Thymus (tissue), 11 donors: ENCODE data around the gene BTG3. TPM values are rescaled to one million over a fixed set of nuclear protein-coding genes. Genes with fewer than 3 reads are reported as not detected.

ENCODE experiments used
- DNase-seq, 9 donors: peaks; one replicate each; pipeline ENCODE4 v3.0.0-alpha.2; 2013; ENCODE audit warnings: low spot score in 9 of 9, low read depth in 6 of 9, missing footprints in 1 of 9
- H3K27ac ChIP-seq, 2 donors: one replicate each; pipeline ENCODE4 v1.5.1; 2013; ENCODE audit warnings: control low read depth in 1 of 2, low read depth in 1 of 2, low read length in 1 of 2, mild to moderate bottlenecking in 1 of 2, moderate library complexity in 1 of 2
- H3K27me3 ChIP-seq, 2 donors: one replicate each; pipeline ENCODE4 v1.5.1; 2013; ENCODE audit warnings: low read length in 1 of 2; ENCODE audit not compliant: control insufficient read depth in 2 of 2, insufficient read depth in 1 of 2
- H3K36me3 ChIP-seq, 2 donors: one replicate each; pipeline ENCODE4 v1.5.1; 2013; ENCODE audit warnings: low read length in 1 of 2, mild to moderate bottlenecking in 1 of 2, moderate library complexity in 1 of 2; ENCODE audit not compliant: control insufficient read depth in 2 of 2, insufficient read depth in 2 of 2
- H3K4me1 ChIP-seq, 2 donors: one replicate each; pipeline ENCODE4 v1.5.1; 2013; ENCODE audit warnings: low read length in 2 of 2; ENCODE audit not compliant: control insufficient read depth in 2 of 2, insufficient read depth in 2 of 2
- H3K4me3 ChIP-seq, 2 donors: one replicate each; pipeline ENCODE4 v1.5.1; 2013; ENCODE audit warnings: low read length in 2 of 2, control low read depth in 1 of 2, mild to moderate bottlenecking in 1 of 2
- H3K9me3 ChIP-seq, 2 donors: one replicate each; pipeline ENCODE4 v1.5.1; 2013; ENCODE audit warnings: low read length in 1 of 2, mild to moderate bottlenecking in 1 of 2; ENCODE audit not compliant: control insufficient read depth in 2 of 2, insufficient read depth in 1 of 2
- WGBS: extraction: QIAGEN DNeasy Blood & Tissue Kit; methylation state at CpG from one replicate; pipeline ENCODE4 v1.1.7; 2013; 5-methylcytosine and 5-hydroxymethylcytosine counted together
- polyA plus RNA-seq: library from polyadenylated mRNA; stranded (reverse); fragments of 200-250 nt; gene quantifications from one replicate; pipeline ENCODE4 v1.2.3, GENCODE V29; 2013
- total RNA-seq: library from RNA; stranded (reverse); fragments of 120-200 nt; gene quantifications from one replicate; pipeline ENCODE4 v1.2.4, GENCODE V29; 2013
- donor health status: healthy.

Gene BTG3
- total and polyA plus RNA-seq, 2 donors, result 22.8 to 62.0 TPM

DNA sequence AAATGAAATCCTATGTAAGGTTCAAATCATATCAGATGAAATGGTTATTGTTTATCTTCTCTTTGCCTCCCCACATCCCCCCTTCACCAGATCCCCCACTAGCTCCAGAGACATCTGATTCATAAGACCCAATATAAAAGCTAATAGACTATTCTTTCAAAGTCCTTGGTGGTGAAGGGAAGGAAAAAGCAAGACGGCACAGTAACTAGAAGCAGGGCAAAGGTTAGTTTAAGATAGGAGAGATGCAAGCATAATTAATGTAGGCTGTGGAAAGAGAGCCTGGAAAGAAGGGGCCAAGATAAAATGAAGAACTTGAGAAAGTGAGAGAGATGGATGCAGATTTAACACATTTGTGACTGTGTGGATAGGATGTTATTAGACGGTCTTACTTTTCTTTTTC, 33.8 kb downstream of the BTG3 start:
- no peak overlapping the region for H3K27ac ChIP-seq
- H3K4me3 ChIP-seq, result no peak overlapping the region
- H3K27me3 ChIP-seq, result no peaks in the 10 kb centered on the region
- WGBS, result 96% methylated on average over 2 of the region's 2 CpGs
- DNase-seq, result no peak
- no peaks in the 10 kb centered on the region for H3K4me1 ChIP-seq
- no peaks in the 10 kb centered on the region for H3K36me3 ChIP-seq
- H3K9me3 ChIP-seq, result no peaks in the 10 kb centered on the region

DNA sequence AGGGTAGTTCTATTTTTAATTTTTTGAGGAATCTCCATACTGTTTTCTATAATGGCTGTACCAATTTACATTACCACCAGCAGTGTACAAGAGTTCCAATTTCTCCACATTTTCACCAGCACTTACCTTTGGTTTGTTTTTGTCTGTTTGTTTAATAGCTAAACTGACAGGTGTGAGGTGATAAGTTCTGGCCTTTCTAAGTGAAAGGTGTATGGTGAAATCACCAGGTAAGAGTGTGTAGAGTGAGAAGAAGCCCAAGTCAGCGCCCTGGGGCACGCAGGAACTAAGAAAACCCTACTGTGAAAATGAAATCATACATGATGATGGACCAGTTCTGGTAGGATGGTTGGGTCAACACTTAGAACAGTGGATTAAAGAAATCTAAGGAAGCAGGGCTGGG, 34.5 kb downstream of the BTG3 start:
- no peak for DNase-seq
- no peaks in the 10 kb centered on the region for H3K27me3 ChIP-seq
- no peak overlapping the region for H3K27ac ChIP-seq
- H3K36me3 ChIP-seq, result no peaks in the 10 kb centered on the region
- H3K9me3 ChIP-seq, result no peaks in the 10 kb centered on the region
- H3K4me1 ChIP-seq, result no peaks in the 10 kb centered on the region
- over 99% methylated on average over 2 of the region's 2 CpGs for WGBS
- no peak overlapping the region for H3K4me3 ChIP-seq

DNA sequence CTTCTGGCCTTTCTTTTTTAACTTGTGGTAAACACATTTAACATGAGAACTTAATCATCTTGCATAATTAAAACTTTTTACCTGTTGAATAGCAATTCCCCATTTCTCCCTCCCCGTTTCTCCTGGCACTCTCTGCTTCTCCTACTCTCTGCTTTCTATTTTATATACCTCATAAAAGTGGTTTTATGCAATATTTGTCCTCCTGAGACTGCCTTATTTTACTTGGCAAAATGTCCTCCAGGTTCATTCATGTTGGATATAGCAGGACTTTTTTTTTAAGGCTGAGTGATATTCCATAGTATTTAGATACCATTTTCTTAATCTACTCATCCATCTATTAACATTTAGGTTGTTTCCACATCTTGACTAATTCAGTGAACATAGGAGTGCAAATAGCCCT, 35.0 kb downstream of the BTG3 start:
- 97% methylated on average over 1 of the region's 1 CpG for WGBS
- H3K4me3 ChIP-seq, result no peak overlapping the region
- no peak overlapping the region for H3K27ac ChIP-seq
- DNase-seq, result no peak
- H3K36me3 ChIP-seq, result no peaks in the 10 kb centered on the region
- H3K4me1 ChIP-seq, result no peaks in the 10 kb centered on the region
- no peaks in the 10 kb centered on the region for H3K9me3 ChIP-seq
- no peaks in the 10 kb centered on the region for H3K27me3 ChIP-seq

DNA sequence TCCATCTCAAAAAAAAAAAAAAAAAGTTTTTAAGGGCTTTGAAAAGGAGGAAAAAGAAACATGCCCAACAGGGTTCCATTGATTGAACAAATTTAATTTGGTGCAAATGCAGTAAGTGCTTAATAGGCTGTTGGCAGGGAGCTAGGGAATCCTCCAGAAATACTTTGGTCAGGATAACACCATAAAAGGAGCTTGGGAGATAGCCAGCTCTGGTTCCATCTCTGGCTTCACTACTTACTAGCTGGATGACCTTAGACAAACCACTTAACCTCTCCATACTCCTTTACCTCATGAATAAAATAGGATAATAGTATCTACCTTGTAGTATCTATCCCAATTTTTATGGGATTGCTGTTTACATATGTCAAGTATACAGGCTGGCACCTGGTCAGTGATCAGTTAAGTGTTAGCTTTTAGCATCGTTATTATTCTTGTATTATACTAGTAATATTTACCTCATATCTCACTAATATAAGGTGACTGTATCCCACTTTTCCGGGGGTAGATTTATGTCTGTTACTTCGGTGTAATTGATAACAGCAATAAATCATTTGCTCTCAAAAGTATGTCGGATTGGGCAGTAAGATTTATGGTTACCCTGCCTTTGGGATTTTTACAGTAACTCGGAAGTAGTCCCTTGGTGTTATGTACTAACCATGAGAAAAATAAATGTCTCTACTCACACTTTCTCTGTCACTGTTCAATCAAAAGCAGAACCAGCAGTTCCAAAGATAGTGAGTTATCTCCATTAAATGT, 36.4 kb downstream of the BTG3 start:
- Histone ChIP-seq H3K4me1 (no peaks in the 10 kb centered on the region), H3K27ac (no peak overlapping the region), H3K27me3 (no peaks in the 10 kb centered on the region), H3K4me3 (no peak overlapping the region), H3K36me3 (no peaks in the 10 kb centered on the region), H3K9me3 (no peaks in the 10 kb centered on the region)
- WGBS, result 71% methylated on average over 5 of the region's 5 CpGs
- DNase-seq, result no peak

DNA sequence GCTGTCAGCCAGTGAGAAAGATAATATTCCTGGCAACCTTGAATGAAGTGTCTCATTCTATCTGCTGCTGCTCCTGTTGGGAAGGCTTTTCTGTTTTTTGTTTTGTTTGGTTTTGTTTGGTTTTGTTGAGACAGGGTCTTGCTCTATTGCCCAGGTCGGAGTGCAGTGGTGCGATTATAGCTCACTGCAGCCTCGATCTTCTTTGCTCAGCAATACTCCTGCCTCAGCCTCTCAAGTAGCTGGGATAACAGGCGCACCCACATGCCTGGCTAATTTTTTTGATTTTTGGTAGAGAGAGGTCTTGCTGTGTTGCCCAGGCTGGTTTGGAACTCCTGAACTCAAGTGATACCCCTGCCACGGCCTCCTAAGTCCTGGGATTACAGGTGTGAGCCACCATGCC, 37.6 kb downstream of the BTG3 start:
- WGBS, result 94% methylated on average over 5 of the region's 5 CpGs
- Histone ChIP-seq H3K27ac (no peak overlapping the region), H3K9me3 (no peaks in the 10 kb centered on the region), H3K27me3 (no peaks in the 10 kb centered on the region), H3K4me3 (no peak overlapping the region), H3K36me3 (no peaks in the 10 kb centered on the region), H3K4me1 (no peaks in the 10 kb centered on the region)
- DNase-seq, result no peak

DNA sequence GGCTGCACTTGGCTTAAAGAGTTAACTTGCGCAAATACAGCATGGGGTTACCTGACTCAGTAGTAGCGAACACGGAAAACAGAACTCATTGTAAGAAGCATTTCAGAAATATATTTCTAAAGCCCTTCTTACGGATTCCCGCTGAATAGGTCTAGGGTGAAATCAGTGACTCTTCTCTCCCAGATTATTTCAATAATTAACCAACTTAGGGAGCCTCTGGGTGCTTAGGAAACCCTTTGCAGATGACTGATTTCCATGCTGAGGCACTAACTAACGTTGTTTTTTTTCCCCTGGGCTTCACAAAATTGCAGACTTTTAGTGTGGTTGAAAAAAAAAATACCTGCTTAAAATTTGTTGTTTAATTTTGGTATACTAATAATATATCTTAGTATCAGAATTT, 40.3 kb downstream of the BTG3 start:
- H3K4me1 ChIP-seq, result no peaks in the 10 kb centered on the region
- no peaks in the 10 kb centered on the region for H3K9me3 ChIP-seq
- H3K36me3 ChIP-seq, result no peaks in the 10 kb centered on the region
- H3K27me3 ChIP-seq, result no peaks in the 10 kb centered on the region
- no peak overlapping the region for H3K27ac ChIP-seq
- no peak for DNase-seq
- H3K4me3 ChIP-seq, result no peak overlapping the region
- WGBS, result 79% methylated on average over 6 of the region's 6 CpGs

DNA sequence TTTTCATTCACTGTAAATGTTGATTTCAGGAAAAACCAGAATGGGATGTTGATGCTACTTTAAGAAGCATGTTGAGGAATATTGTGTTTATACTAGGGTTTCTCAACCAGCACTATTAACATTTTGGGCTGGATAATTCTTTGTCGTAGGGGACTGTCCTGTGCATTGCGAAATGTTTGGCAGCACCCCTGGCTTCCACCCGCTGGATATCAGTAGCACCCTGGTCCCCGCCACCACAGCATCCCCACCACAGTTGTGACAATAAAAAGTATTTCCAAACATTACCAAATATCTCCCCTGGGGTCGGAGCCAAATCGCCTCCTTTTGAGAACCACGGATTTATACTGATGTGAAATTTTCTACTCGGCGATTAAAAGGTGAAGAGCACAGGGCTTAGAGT, 41.9 kb downstream of the BTG3 start:
- H3K4me1 ChIP-seq, result no peaks in the 10 kb centered on the region
- no peaks in the 10 kb centered on the region for H3K27me3 ChIP-seq
- H3K9me3 ChIP-seq, result no peaks in the 10 kb centered on the region
- H3K27ac ChIP-seq, result no peak overlapping the region
- WGBS, result 97% methylated on average over 9 of the region's 9 CpGs
- H3K4me3 ChIP-seq, result no peak overlapping the region
- H3K36me3 ChIP-seq, result no peaks in the 10 kb centered on the region
- DNase-seq, result no peak

DNA sequence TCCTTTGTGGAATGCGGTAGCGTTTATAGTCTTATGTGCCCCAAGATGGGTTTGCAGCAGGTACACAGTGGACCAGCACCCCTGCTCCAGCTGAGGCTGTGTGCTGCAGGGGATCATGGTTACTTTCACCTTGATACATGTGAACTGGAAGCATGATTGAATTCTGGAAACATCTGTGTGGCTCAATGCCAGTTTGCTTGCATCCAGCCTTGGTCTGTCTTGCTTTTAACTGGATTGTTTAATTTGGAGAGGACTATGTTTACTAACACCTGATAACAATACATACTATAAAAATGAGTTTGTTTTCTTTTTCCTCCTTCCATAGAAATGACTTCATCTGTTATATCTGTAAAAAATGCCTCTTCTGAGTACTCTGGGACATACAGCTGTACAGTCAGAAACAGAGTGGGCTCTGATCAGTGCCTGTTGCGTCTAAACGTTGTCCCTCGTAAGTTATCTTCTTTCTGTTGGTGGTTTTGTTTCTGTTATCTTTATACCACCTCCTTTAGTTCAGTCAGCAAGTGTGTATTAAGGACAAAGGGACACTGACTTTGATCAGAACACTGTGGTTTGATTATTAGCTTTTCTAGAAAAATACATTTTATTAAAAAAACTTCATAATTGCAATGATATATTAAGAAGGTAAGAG, 52.2 kb downstream of the BTG3 start:
- Histone ChIP-seq H3K27ac (no peak overlapping the region), H3K27me3 (no peaks in the 10 kb centered on the region), H3K4me3 (no peak overlapping the region), H3K36me3 (no peaks in the 10 kb centered on the region), H3K9me3 (no peaks in the 10 kb centered on the region), H3K4me1 (no peaks in the 10 kb centered on the region)
- 94% methylated on average over 5 of the region's 5 CpGs for WGBS
- no peak for DNase-seq

DNA sequence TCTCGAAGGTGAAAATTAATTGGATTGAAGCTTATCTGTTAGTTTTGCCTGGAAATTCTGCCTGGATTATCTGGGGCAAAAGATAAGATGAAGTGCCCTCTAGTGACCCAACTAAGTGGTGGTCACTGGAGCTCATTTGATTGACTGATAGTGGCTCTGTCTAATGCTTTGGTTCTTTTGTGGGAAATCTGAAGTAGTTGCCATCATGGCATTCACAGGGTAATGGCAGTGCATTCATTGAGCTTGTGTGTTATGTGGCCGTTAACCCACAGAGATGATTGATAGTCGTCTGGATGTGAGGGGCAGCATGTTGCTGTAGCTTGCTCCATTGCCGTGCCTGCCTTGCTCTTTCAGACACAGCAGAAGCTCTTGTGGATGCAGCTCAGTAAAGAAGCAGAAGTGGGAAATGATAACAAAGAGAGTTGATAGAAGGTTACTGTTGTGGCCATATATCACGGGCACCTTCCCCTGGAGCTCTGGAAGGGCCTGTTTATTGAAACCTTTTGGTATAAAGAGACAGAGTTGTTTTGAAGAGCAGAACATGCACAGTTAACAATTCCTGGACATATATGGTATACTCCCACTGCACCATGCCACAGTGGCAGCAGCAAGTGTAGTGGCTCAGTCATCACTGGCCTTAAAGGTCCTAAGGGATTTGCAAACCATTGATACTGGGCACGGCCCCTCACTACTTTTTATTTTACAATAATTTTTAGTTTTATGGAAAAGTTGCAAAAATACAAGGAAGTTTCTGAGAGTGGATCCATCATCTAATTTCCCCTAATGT, 57.8 kb downstream of the BTG3 start:
- no peaks in the 10 kb centered on the region for H3K4me1 ChIP-seq
- DNase-seq, result peak in 1 of 9 donors; percentile 4
- H3K9me3 ChIP-seq, result no peaks in the 10 kb centered on the region
- 47% methylated on average over 6 of the region's 6 CpGs for WGBS
- no peaks in the 10 kb centered on the region for H3K36me3 ChIP-seq
- H3K4me3 ChIP-seq, result no peak overlapping the region
- no peaks in the 10 kb centered on the region for H3K27me3 ChIP-seq
- H3K27ac ChIP-seq, result no peak overlapping the region
